Prostate gland (tissue), 2 donors: ENCODE data around the gene DGKZ. TPM values are rescaled to one million over a fixed set of nuclear protein-coding genes. Genes with fewer than 3 reads are reported as not detected.

Source experiments
- DNase-seq: peaks from one replicate; pipeline ENCODE4 v3.0.0-alpha.2; 2019; ENCODE audit warnings: low spot score
- H3K27ac ChIP-seq, 2 donors: fragments of 200-600 bp; sonication (generic); 2 replicates each; pipeline ENCODE4 v1.5.1; 2017 to 2019
- H3K27me3 ChIP-seq: fragments of 200-600 bp; sonication (generic); replicated peaks from 2 replicates; pipeline ENCODE4 v1.5.1; 2019; ENCODE audit not compliant: insufficient read depth
- H3K36me3 ChIP-seq, 2 donors: fragments of 200-600 bp; sonication (generic); 1 replicate in 1 of 2; 2 replicates in 1 of 2; pipeline versions ENCODE4 v1.5.1 to v1.8.1; 2017 to 2019
- H3K4me1 ChIP-seq: fragments of 200-600 bp; sonication (generic); replicated peaks from 2 replicates; pipeline ENCODE4 v1.5.1; 2019
- H3K4me3 ChIP-seq, 2 donors: fragments of 200-600 bp; sonication (generic); 2 replicates each; pipeline ENCODE4 v1.5.1; 2017 to 2019
- H3K9me3 ChIP-seq: fragments of 200-600 bp; sonication (generic); 2 replicates; pipeline ENCODE4 v1.5.1; 2017
- POLR2A ChIP-seq: fragments of 450-650 bp; IDR thresholded peaks from one replicate; pipeline ENCODE4 v1.6.1; 2016; ENCODE audit warnings: antibody characterized with exemption, mild to moderate bottlenecking
- POLR2AphosphoS5 ChIP-seq: sonication (generic); formaldehyde crosslinking; IDR thresholded peaks from one replicate; pipeline ENCODE4 v1.6.1; 2017; ENCODE audit warnings: antibody characterized with exemption
- WGBS: methylation state at CpG from one replicate; pipeline ENCODE4 v1.1.5; 2018; 5-methylcytosine and 5-hydroxymethylcytosine counted together
- intact Hi-C: fragments of 100-400 bp; cut with DNase I; formaldehyde crosslinking; loops from one replicate; pipeline ENCODE4 v1.14.2; 2022
- total RNA-seq, 2 donors: library from RNA; depleted of rRNA; stranded (reverse); fragments of >200 nt; gene quantifications; one replicate each; pipeline ENCODE4 v1.1.0, GENCODE V29; 2016
- TF ChIP-seq, protein P1 (sequence below), 4 experiments: fragments of 200-600 bp in 2 of 4; fragments of 450-650 bp in 2 of 4; sonication (generic) in 2 of 4; IDR thresholded peaks; 1 replicate in 3 of 4; 2 replicates in 1 of 4; pipeline ENCODE4 v1.5.1; 2016 to 2019; ENCODE audit warnings: antibody characterized with exemption in 4 of 4, mild to moderate bottlenecking in 2 of 4, moderate library complexity in 2 of 4

DGKZ gene
- total RNA-seq, 2 donors from 2014 or later = 53.6 to 95.0 TPM

DNA sequence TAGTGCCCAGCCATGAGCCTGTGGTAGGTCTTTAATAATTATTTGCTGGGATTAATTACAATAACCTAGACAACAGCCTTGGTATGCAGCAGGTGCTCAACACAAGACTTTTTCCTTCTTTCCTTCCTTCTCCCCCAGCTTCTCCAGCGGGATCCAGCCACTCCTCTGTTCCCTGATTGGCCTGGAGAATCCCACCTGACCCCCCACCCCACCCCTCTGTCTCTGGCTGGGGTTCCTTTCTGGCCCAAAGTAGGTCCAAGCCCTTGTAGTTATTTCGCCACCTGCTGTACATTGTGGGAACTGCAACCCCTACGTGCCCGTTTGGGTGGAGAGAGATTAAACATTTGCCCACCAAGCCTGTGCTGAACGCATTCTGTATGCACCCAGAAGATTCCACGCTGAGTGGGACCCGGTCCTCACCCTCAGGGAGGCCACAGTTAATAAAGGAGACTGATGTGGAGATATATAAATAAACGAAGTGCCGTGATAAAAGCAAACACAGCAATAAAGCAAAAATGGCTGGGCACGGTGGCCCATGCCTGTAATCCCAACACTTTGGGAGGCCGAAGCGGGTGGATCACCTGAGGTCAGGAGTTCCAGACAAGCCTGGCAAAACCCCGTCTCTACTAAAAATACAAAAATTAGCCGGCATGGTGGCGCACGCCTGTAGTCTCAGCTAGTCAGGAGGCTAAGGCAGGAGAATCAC lies 32.1 kb upstream of the DGKZ start:
- no peak overlapping the region for H3K4me3 ChIP-seq
- 45% methylated on average over 16 of the region's 16 CpGs for WGBS
- H3K9me3 ChIP-seq = no peaks in the 10 kb centered on the region
- no peaks in the 10 kb centered on the region for H3K4me1 ChIP-seq
- TF ChIP-seq POLR2AphosphoS5 (peak; percentile 5), POLR2A (no peak)
- TF ChIP-seq, protein P1, sequence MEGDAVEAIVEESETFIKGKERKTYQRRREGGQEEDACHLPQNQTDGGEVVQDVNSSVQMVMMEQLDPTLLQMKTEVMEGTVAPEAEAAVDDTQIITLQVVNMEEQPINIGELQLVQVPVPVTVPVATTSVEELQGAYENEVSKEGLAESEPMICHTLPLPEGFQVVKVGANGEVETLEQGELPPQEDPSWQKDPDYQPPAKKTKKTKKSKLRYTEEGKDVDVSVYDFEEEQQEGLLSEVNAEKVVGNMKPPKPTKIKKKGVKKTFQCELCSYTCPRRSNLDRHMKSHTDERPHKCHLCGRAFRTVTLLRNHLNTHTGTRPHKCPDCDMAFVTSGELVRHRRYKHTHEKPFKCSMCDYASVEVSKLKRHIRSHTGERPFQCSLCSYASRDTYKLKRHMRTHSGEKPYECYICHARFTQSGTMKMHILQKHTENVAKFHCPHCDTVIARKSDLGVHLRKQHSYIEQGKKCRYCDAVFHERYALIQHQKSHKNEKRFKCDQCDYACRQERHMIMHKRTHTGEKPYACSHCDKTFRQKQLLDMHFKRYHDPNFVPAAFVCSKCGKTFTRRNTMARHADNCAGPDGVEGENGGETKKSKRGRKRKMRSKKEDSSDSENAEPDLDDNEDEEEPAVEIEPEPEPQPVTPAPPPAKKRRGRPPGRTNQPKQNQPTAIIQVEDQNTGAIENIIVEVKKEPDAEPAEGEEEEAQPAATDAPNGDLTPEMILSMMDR (IDR thresholded peaks at IDR 0.05) = peak; percentile 77 to 86 (median 80)
- H3K36me3 ChIP-seq = peaks cover 10 to 13% of the 10 kb centered on the region in 2 donors
- DNase-seq = peak; percentile 43
- no peaks in the 10 kb centered on the region for H3K27me3 ChIP-seq
- no peak overlapping the region for H3K27ac ChIP-seq
- intact Hi-C loops = loop anchor here (10.0 kb wide), 1 partner anchor 350 kb away; no protein-coding TSS in a partner anchor

DNA sequence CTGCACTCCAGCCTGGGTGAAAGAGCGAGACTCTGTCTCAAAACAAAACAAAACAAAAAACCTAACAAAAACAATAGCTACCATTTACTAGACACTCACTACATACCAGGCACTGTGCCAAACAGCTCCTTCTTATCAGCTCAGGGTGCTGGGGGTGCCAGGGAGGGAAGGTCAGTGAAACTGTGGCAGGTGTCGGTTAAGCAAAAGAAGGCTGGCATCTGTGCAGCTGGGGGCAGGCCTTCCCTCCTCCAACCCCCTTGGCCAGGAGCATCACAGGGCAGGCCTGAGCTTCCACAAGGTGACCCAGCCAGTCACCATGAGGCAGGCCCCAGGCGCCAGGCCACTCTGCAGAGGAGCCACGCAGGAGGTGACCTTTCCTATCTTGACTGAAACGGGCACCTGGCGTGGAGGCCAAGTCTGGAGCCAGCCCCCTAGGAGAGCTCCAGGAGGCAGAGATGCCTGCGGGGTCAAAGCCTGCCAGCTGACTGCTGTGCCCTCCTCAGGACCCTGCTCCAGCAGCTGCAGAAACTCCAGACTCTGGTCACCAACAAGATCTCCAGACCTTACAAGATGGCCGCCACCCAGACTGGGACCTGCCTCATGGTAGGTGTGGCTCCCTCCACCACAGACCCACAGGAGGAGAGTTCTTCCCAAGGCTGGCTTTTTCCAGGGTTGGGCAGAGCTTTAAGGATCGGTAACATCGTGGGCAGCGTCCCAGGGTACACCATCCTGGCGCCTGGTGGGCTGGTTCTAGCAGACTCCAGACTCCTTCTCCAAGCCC lies 31.3 kb upstream of the DGKZ start:
- H3K27me3 ChIP-seq = no peaks in the 10 kb centered on the region
- intact Hi-C loops = loop anchor here (10.0 kb wide), 1 partner anchor 351 kb away; no protein-coding TSS in a partner anchor
- no peaks in the 10 kb centered on the region for H3K4me1 ChIP-seq
- no peaks in the 10 kb centered on the region for H3K9me3 ChIP-seq
- no peak for TF ChIP-seq POLR2AphosphoS5
- TF ChIP-seq POLR2A = no peak
- TF ChIP-seq, protein P1 (IDR thresholded peaks at IDR 0.05) = no peak
- peaks cover 5 to 13% of the 10 kb centered on the region in 2 donors for H3K36me3 ChIP-seq
- H3K4me3 ChIP-seq = no peak overlapping the region
- H3K27ac ChIP-seq = no peak overlapping the region
- DNase-seq = no peak
- WGBS = 88% methylated on average over 12 of the region's 12 CpGs

DNA sequence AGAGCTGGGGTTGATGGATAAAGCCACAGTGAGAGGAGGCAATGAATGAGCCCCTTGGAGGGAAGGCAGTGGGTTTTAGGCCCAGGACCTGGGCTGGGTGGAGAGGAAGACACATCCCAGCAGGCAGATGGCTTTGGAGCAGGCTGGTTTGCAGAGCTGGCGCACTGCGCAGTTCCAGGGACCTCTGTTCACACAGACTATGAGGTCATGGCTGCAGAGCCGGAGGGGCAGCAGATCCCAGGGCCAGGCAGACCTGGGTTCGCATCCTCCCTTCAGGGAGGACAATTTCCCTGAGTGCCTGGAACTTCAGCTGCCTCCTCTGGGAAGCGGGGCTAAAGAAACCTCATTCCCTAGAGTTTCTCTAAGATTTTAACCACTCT lies 28.2 kb upstream of the DGKZ start:
- no peak for TF ChIP-seq POLR2A
- no peak for TF ChIP-seq POLR2AphosphoS5
- TF ChIP-seq, protein P1 (IDR thresholded peaks at IDR 0.05) = no peak
- DNase-seq = no peak
- no peak overlapping the region for H3K27ac ChIP-seq
- H3K27me3 ChIP-seq = no peaks in the 10 kb centered on the region
- WGBS = 96% methylated on average over 5 of the region's 5 CpGs
- peaks cover 5 to 13% of the 10 kb centered on the region in 2 donors for H3K36me3 ChIP-seq
- H3K4me1 ChIP-seq = no peaks in the 10 kb centered on the region
- intact Hi-C loops = loop anchor here (10.0 kb wide), 1 partner anchor 354 kb away; no protein-coding TSS in a partner anchor
- H3K9me3 ChIP-seq = no peaks in the 10 kb centered on the region
- H3K4me3 ChIP-seq = no peak overlapping the region

DNA sequence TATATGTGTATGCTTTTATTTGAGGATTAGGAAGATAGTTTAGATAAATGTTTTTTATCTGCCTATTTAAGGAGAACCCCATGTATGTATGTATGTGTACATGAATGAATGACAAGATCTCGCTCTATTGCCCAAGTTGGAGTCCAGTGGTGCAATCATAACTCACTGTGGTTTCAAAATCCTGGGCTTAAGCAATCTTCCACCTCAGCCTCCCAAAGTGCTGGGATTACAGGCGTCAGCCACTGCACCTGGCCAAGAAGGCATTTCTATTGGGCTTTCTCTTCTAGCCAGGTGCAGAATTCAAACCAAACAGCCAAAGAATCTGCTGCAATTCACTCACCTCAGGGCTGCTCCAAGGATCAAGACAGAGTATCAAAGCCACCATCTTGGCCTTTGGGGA lies 25.5 kb upstream of the DGKZ start:
- Histone ChIP-seq H3K27me3 (no peaks in the 10 kb centered on the region), H3K4me1 (no peaks in the 10 kb centered on the region), H3K9me3 (no peaks in the 10 kb centered on the region), H3K27ac (no peak overlapping the region), H3K36me3 (peaks cover 0 to 5% of the 10 kb centered on the region in 2 donors), H3K4me3 (no peak overlapping the region)
- TF ChIP-seq, protein P1 (IDR thresholded peaks at IDR 0.05) = no peak
- no peak for TF ChIP-seq POLR2A
- no peak for TF ChIP-seq POLR2AphosphoS5
- intact Hi-C loops = no loop called here
- WGBS = 66% methylated on average over 2 of the region's 2 CpGs
- no peak for DNase-seq
